Fibroblast of pulmonary artery (primary cell): ENCODE results near the gene CATSPERE.

ENCODE experiments used
- DNase-seq: peaks from one replicate; pipeline ENCODE4 v3.0.0-alpha.2; 2010; ENCODE audit warnings: low read depth
- H3K4me3 ChIP-seq: replicated peaks from 2 replicates; pipeline ENCODE4 v1.5.1; 2011; ENCODE audit warnings: low read depth, mild to moderate bottlenecking, control low read depth, low read length, moderate library complexity
- CTCF ChIP-seq: IDR thresholded peaks from 2 replicates; pipeline ENCODE4 v1.5.1; 2011; ENCODE audit warnings: mild to moderate bottlenecking, control low read depth, low read length, inconsistent platforms; ENCODE audit errors: missing control alignments

The CATSPERE gene

DNA sequence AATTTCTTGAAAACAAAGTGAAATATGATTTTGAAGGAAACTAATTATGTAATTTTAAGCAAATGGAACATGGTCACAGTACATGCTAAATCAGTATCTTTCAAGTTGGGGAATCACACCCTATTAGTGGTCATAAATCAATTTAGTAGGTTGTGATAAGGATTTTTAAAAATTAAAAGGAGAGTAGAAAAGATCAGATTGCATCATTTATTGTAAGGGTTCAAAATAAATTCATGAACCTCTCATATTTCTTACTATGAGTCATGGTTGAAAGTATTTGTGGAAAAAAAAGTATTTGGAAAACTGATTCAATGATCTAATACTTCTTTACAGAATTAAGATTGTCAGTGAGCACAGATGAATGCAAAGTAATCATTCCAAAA is 24.0 kb upstream of the CATSPERE start:
- peak; percentile 41 for DNase-seq
- no peak overlapping the region for H3K4me3 ChIP-seq
- no peak for TF ChIP-seq CTCF

DNA sequence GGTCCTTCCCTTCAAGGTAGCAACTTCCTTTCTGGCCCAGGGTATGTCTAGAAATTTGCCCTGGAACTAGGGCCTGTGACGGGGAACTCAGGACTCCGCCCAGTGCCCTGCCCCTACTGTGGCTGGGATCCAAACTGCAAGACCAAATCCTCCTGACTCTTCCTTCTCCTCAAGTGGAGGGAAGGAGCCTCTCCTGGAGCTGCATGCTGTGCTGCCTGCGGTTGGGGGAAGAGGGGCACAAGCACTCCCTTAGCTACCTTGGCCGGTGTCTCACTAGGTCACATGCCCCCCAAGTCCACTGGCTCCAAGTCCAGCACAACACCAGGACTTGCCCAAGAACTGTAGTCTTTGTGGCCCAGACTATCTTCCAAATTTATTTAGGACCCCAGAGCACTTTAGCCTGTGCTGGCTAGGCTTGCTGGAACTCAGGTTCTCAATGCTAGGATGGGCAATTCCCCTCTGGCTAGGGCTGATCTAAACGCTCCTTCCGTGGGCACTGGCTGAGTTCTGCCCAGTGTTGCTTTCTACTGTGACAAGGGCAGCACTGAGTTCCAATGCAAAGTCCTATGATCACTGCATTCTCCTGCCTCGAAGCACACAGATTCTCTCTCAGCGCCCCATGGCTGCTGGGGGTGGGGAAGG is 21.6 kb upstream of the CATSPERE start:
- no peak overlapping the region for H3K4me3 ChIP-seq
- DNase-seq, result no peak
- TF ChIP-seq CTCF, result no peak

DNA sequence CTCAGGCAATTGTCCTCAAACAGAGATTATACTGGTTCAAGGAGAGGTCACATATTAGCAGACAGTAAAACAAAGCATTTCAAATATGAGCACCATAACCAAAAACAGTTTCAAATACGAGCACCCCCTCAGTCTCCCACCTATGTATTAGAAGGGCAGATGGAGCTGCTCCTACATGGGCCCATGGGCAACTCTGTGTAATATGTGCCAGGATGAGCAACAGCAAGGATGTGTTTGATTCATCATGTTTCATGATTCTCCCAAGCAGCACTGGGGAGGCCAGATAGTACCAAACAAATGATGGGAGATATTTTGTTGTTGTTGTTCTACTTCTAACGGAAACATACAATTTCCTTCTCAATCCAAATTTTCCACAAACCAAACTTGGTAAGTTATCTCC is 18.2 kb upstream of the CATSPERE start:
- no peak for TF ChIP-seq CTCF
- DNase-seq, result no peak
- H3K4me3 ChIP-seq, result no peak overlapping the region

GRCh38 chr1:244444854-244445253 is 16.2 kb upstream of the CATSPERE start:
- DNase-seq, result peak; percentile 11
- no peak overlapping the region for H3K4me3 ChIP-seq
- TF ChIP-seq CTCF, result no peak

GRCh38 chr1:244445320-244446181 is 15.5 kb upstream of the CATSPERE start:
- no peak for TF ChIP-seq CTCF
- DNase-seq, result no peak
- H3K4me3 ChIP-seq, result no peak overlapping the region

DNA sequence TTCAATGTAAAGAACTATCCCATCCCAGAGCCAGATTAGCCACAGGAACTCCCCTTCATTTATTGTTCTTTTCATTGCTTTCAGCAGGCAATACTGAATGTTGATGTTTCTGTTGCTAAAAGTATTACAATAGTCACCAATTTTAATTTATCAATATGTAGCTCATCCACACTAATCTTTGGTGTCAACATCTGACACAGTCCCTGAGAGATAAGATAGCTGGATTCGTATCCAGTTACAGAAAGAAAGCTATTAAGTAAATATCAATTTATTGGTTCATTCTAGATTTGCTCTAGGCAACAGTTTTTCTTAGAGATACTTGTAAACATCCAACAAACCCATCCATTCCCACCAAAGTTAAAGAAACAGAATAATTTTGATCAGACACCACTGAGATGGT is 14.0 kb upstream of the CATSPERE start:
- TF ChIP-seq CTCF, result no peak
- H3K4me3 ChIP-seq, result no peak overlapping the region
- DNase-seq, result no peak
